GM20000 (cell line): ENCODE measurements around the gene C1QTNF4.

ENCODE experiments used
- DNase-seq: peaks from one replicate; pipeline ENCODE4 v3.0.0; 2012; ENCODE audit warnings: low spot score
- TF ChIP-seq, protein P1 (sequence below): IDR thresholded peaks from 2 replicates; pipeline ENCODE4 v1.5.1; 2012; ENCODE audit warnings: mild to moderate bottlenecking, control low read depth; ENCODE audit errors: extremely low read depth, missing control alignments

The C1QTNF4 gene

DNA sequence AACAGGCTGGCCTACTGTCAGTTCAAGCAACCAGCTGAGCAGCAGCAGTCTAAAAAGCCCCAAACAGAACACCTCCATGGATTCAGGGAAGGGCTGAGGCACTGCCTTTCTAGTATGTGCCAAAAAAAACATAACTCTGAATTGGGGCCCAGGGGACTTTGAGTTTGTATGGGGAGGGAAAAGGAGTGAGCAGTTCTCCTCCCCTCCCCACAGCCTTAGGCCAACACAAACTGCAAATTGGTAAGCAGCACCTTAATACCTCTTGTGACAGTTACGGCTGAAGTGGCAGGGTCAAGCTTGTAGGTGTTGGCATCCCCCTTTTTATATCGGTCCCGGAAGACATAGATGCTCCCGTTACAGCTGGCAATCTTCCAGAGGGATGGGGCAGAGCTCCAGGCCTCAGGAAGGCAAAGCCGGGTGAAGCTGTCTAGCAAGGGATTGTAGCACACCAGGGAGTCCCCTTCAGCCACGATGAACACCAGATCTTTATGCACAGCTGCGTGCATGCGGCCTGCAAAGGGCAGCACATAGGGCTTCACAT lies 21.4 kb downstream of the C1QTNF4 start:
- DNase-seq = no peak
- TF ChIP-seq, protein P1, sequence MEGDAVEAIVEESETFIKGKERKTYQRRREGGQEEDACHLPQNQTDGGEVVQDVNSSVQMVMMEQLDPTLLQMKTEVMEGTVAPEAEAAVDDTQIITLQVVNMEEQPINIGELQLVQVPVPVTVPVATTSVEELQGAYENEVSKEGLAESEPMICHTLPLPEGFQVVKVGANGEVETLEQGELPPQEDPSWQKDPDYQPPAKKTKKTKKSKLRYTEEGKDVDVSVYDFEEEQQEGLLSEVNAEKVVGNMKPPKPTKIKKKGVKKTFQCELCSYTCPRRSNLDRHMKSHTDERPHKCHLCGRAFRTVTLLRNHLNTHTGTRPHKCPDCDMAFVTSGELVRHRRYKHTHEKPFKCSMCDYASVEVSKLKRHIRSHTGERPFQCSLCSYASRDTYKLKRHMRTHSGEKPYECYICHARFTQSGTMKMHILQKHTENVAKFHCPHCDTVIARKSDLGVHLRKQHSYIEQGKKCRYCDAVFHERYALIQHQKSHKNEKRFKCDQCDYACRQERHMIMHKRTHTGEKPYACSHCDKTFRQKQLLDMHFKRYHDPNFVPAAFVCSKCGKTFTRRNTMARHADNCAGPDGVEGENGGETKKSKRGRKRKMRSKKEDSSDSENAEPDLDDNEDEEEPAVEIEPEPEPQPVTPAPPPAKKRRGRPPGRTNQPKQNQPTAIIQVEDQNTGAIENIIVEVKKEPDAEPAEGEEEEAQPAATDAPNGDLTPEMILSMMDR = no peak

DNA sequence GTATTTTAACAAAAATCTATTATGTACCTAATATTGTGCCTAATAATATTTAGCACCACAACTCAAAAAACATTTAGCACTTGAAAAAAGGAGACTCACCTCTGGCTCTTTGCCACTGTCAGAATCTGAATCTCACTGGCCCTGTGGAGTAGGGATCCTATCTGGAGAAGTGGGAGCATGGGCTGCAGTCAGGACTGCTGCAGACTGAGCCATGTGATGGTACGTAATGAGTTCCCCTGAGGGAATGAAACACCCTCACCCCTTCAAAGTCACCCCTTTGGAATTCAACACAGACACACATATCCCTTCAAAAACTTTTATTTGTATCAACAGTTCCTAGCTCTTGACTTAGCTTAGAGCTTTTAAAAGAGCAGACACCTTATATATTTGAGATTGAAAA lies 22.3 kb downstream of the C1QTNF4 start:
- no peak for DNase-seq
- TF ChIP-seq, protein P1 = no peak

DNA sequence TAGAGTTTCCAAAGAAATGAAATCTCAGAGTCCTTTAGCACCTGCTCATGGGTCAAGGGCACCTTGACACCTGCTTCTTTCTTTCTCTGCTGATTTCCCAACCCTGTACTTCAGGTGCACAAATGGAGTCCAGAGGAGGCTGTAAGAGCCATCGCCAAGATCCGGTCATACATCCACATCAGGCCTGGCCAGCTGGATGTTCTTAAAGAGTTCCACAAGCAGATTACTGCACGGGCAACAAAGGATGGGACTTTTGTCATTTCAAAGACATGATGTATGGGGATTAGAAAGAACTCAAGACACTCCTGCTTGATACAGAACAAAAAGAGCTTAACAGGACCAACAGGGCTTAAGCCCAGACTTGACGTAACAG lies 22.9 kb downstream of the C1QTNF4 start:
- DNase-seq = no peak
- TF ChIP-seq, protein P1 = no peak

DNA sequence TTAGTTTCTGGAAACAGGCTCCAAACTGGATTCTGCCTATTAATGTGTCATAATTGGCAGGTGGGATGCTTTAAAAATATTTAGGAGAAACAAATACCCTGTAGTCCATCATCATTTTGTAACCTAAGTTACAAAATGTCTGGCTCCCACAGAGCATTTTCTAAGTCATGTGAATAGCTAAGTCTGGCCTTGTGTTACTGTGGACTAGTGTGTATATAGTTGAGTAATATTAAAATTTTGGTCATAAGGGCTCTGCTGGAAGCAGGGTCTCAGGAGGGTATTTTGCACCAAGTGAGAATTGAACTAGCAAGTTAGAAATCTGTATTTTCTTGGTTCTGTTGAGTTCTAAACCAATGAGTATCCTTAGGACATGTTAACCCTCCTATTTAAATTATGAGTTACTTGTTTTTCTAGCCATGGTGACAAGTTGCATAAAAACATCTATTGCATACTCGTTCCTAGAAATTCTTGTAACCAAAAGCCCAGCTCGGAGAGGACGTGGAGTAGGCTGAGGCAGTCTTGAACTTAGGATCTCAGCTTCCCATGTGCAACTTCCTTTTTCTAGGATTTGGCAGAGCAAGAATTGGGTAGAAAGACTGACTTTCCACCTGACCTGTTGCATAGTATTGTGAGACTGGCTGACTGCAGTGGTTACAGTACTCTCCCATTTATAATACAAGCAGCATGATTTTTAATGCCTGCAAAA lies 23.4 kb downstream of the C1QTNF4 start:
- TF ChIP-seq, protein P1 = no peak

DNA sequence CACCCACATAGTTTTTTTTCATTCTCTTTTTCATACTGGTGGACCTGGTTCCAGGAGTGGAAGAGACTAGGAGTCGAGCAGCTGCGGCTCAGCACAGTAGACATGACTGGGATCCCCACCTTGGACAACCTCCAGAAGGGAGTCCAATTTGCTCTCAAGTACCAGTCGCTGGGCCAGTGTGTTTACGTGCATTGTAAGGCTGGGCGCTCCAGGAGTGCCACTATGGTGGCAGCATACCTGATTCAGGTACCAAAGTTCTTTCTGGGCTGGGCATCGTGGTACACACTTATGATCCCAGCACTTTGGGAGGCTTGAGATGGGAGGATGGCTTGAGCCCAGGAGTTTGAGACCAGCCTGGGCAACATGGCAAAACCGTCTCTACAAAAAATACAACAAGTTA lies 24.6 kb downstream of the C1QTNF4 start:
- TF ChIP-seq, protein P1 = no peak
- no peak for DNase-seq

More for the DNA sequence above, 23.4 kb downstream of the C1QTNF4 start:
- no peak for DNase-seq

DNA sequence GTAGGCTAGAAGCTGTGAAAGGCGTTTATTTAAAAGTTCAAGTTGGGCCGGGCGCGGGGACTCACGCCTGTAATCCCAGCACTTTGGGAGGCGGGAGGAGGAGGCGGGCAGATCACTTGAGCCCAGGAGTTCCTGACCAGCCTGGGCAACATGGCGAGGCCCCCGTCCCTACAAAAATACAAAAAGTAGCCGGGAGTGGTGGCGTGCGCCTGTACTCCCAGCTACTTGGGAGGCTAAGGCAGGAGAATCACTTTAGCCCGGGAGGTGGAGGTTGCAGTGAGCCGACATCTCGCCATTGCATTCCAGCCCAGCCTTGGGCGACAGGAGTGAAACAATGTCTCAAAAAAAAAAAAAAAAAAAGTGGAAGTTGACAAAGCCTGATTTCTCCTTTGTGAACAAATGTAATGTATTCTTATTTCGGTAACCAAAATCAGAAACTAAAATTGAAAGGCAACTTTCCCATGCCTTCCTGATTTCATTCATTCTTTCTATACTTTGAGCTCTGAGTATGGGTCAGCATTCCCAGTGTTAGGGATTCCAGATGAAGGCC lies 28.0 kb downstream of the C1QTNF4 start:
- no peak for DNase-seq
- TF ChIP-seq, protein P1 = no peak

DNA sequence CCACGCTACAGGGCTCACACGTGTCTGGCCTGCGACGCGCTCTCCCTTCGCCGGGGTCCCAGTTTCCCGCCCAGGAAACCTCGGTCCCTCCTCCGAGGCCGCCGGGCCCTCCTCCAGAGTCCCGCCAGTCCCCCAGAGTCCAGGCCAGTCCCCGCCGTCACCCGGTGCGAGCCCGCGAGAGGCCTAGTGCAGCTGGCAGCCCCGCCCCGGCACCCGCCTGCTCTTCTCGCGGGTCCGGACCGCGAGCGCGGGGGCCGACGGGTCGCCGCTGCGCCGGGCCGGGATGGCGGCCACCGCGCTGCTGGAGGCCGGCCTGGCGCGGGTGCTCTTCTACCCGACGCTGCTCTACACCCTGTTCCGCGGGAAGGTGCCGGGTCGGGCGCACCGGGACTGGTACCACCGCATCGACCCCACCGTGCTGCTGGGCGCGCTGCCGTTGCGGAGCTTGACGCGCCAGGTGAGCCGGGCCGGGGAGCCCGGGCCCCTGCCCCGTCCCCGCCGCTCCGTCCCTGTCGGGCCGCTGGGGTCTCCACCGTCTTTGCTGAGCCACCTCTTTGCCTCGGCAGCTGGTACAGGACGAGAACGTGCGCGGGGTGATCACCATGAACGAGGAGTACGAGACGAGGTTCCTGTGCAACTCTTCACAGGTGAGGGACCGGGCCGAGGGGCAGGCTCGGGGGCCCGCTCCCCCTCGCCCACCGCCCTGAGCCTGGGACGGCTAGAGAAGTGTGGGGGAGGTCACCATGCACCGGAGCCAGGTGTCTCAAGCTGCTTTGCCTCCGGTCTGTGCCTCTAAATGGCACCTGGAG lies 28.7 kb downstream of the C1QTNF4 start, which contains the start of gene PTPMT1:
TSS of gene PTPMT1 (plus strand) at position 260 of the 809 bp plus-strand sequence. CDS start at position 284, 24 bp downstream.
- TF ChIP-seq, protein P1 = no peak
- peak; percentile 90 for DNase-seq
